ENCODE data around the gene PPP3CA. TPM values are rescaled to one million over a fixed set of nuclear protein-coding genes. Genes with fewer than 3 reads are reported as not detected.

The PPP3CA gene
- total RNA-seq, 1 donor from 2014 or later, result 38.4 TPM

DNA sequence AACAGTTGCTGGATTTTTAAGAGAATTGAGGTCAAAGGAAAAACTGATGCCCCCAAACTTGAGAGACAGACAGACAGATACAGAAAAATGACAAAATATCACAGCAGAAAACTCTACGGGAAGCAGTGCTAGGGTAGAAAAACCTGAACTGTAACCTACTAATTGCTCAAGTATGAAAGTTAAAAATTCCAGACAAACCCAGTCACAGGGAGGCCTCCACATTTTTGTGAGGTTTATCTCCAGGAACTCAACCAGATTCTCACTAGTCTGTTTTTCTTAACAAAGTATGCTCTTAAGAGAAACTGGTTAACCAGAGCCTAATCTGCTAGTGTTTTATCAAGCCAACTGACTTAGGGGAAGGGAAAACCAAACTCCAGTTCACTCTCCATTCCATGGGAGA, 19.9 kb upstream of the PPP3CA start:
- Mint-ChIP-seq H3K27me3 (ENCODE audit: insufficient read depth, low read depth) (no peaks in the 10 kb centered on the region), H3K4me1 (no peaks in the 10 kb centered on the region), H3K4me3 (no peak overlapping the region), H3K36me3 (no peaks in the 10 kb centered on the region), H3K27ac (no peak overlapping the region), H3K9me3 (peaks cover 5% of the 10 kb centered on the region)
- no peak for DNase-seq (ENCODE audit: low spot score)
- Histone ChIP-seq H3K4me1 (no peaks in the 10 kb centered on the region), H3K9me3 (ENCODE audit: low read depth) (no peaks in the 10 kb centered on the region), H3K9ac (no peak overlapping the region), H3K27me3 (no peaks in the 10 kb centered on the region), H3K4me2 (no peak overlapping the region), H3K36me3 (no peaks in the 10 kb centered on the region), H3F3A (ENCODE audit: low read depth) (no peaks in the 10 kb centered on the region), H4K20me1 (ENCODE audit: low read depth) (no peaks in the 10 kb centered on the region), H3K4me3 (no peak overlapping the region), H3K27ac (no peak overlapping the region), H3K79me2 (ENCODE audit: low read depth) (no peaks in the 10 kb centered on the region), H2AFZ (replicated peaks) (no peak overlapping the region)
- TF ChIP-seq CTCF (IDR thresholded peaks at IDR 0.05) (no peak), EZH2phosphoT487 (IDR thresholded peaks at IDR 0.05) (no peak), EZH2 (IDR thresholded peaks at IDR 0.05) (no peak)

DNA sequence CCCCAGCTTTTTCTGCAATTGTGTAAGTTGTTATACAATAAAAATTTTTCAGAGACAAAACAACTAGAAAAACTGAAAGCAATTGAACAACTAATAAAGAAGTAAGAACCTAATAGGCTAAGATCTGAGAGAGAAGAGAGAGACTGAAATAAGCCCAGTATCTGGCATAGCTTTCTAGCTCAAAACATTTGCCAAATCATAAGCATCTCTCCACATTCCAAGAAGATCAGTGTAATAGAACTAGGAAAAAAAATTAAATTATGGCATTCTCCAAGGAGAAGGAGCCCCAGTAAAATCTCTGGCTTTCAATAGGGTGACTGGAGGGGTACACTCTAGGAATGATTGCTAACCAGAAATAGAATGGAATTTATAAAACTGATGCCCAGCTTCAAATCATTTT, 19.0 kb upstream of the PPP3CA start:
- no peaks in the 10 kb centered on the region for H3K79me2 ChIP-seq (ENCODE audit: low read depth)
- H2AFZ ChIP-seq (replicated peaks), result no peak overlapping the region
- no peaks in the 10 kb centered on the region for H3K27me3 ChIP-seq
- Mint-ChIP-seq H3K27me3 (ENCODE audit: insufficient read depth, low read depth) (no peaks in the 10 kb centered on the region), H3K4me1 (no peaks in the 10 kb centered on the region), H3K27ac (no peak overlapping the region), H3K36me3 (no peaks in the 10 kb centered on the region), H3K4me3 (no peak overlapping the region), H3K9me3 (peaks cover 5% of the 10 kb centered on the region)
- H3K4me2 ChIP-seq, result no peak overlapping the region
- H3K9me3 ChIP-seq (ENCODE audit: low read depth), result no peaks in the 10 kb centered on the region
- H3K27ac ChIP-seq, result no peak overlapping the region
- H3K4me1 ChIP-seq, result no peaks in the 10 kb centered on the region
- DNase-seq (ENCODE audit: low spot score), result no peak
- H4K20me1 ChIP-seq (ENCODE audit: low read depth), result no peaks in the 10 kb centered on the region
- H3K9ac ChIP-seq, result no peak overlapping the region
- H3K4me3 ChIP-seq, result no peak overlapping the region
- no peaks in the 10 kb centered on the region for H3K36me3 ChIP-seq
- H3F3A ChIP-seq (ENCODE audit: low read depth), result no peaks in the 10 kb centered on the region
- no peak for TF ChIP-seq EZH2phosphoT487 (IDR thresholded peaks at IDR 0.05)
- no peak for TF ChIP-seq EZH2 (IDR thresholded peaks at IDR 0.05)
- TF ChIP-seq CTCF (IDR thresholded peaks at IDR 0.05), result no peak

- Mint-ChIP-seq H3K9me3 (peaks cover 5% of the 10 kb centered on the region), H3K27ac (no peak overlapping the region), H3K27me3 (ENCODE audit: insufficient read depth, low read depth) (peaks cover 2% of the 10 kb centered on the region), H3K4me3 (no peak overlapping the region), H3K4me1 (peaks cover 6% of the 10 kb centered on the region), H3K36me3 (no peaks in the 10 kb centered on the region)
- H3K9ac ChIP-seq, result no peak overlapping the region
- no peaks in the 10 kb centered on the region for H3F3A ChIP-seq (ENCODE audit: low read depth)
- no peaks in the 10 kb centered on the region for H3K79me2 ChIP-seq (ENCODE audit: low read depth)
- H3K4me3 ChIP-seq, result no peak overlapping the region
- TF ChIP-seq EZH2 (IDR thresholded peaks at IDR 0.05) (no peak), EZH2phosphoT487 (IDR thresholded peaks at IDR 0.05) (no peak)
- DNase-seq (ENCODE audit: low spot score), result no peak
- no peaks in the 10 kb centered on the region for H3K9me3 ChIP-seq (ENCODE audit: low read depth)
- H2AFZ ChIP-seq (replicated peaks), result no peak overlapping the region
- H4K20me1 ChIP-seq (ENCODE audit: low read depth), result no peaks in the 10 kb centered on the region
- no peaks in the 10 kb centered on the region for H3K4me1 ChIP-seq
- no peak overlapping the region for H3K4me2 ChIP-seq
- H3K36me3 ChIP-seq, result no peaks in the 10 kb centered on the region
- no peaks in the 10 kb centered on the region for H3K27me3 ChIP-seq
- H3K27ac ChIP-seq, result no peak overlapping the region
Observed at GRCh38 chr4:101357751-101358150, 10.4 kb upstream of the PPP3CA start.

DNA sequence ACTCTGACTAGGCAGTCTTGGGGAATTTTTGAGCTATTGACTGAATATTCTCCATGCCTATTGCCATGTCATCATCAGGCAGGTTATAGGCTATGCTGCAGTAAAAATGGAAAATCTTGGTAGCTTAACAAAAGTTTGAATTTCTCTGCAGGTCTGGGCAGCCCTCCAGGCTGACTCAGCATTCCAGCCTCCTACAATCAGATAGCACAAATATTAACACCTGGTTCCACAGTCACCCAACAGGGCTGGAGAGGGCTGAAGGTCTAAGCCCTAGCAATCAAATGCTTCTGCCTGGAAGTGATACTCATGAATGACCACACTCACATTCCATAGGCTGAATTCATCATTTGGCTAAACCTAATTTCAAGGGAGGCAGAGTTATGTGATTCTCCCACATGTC, 9.6 kb upstream of the PPP3CA start:
- no peak overlapping the region for H3K27ac ChIP-seq
- Mint-ChIP-seq H3K27ac (no peak overlapping the region), H3K36me3 (no peaks in the 10 kb centered on the region), H3K4me3 (no peak overlapping the region), H3K4me1 (peaks cover 6% of the 10 kb centered on the region), H3K27me3 (ENCODE audit: insufficient read depth, low read depth) (peaks cover 2% of the 10 kb centered on the region), H3K9me3 (peaks cover 5% of the 10 kb centered on the region)
- H2AFZ ChIP-seq (replicated peaks), result no peak overlapping the region
- TF ChIP-seq EZH2phosphoT487 (IDR thresholded peaks at IDR 0.05) (no peak), CTCF (IDR thresholded peaks at IDR 0.05) (no peak), EZH2 (IDR thresholded peaks at IDR 0.05) (no peak)
- H3K9me3 ChIP-seq (ENCODE audit: low read depth), result no peaks in the 10 kb centered on the region
- H3K36me3 ChIP-seq, result no peaks in the 10 kb centered on the region
- H3K27me3 ChIP-seq, result no peaks in the 10 kb centered on the region
- H3K79me2 ChIP-seq (ENCODE audit: low read depth), result no peaks in the 10 kb centered on the region
- no peak overlapping the region for H3K9ac ChIP-seq
- H3K4me1 ChIP-seq, result no peaks in the 10 kb centered on the region
- H4K20me1 ChIP-seq (ENCODE audit: low read depth), result no peaks in the 10 kb centered on the region
- no peak overlapping the region for H3K4me2 ChIP-seq
- no peak for DNase-seq (ENCODE audit: low spot score)
- no peaks in the 10 kb centered on the region for H3F3A ChIP-seq (ENCODE audit: low read depth)
- no peak overlapping the region for H3K4me3 ChIP-seq

Data from neural progenitor cell (in vitro differentiated cells).